ENCODE data around the gene ACOX2. TPM values are rescaled to one million over a fixed set of nuclear protein-coding genes. Genes with fewer than 3 reads are reported as not detected.
"Not testable (repeated sequence)": the region's sequence is repeated elsewhere in the genome, so short reads cannot be mapped to it uniquely, and the experiment has no call there.

The ACOX2 gene
- total RNA-seq, 1 donor from 2014 or later: 20.2 TPM

GRCh38 chr3:58528629-58529028 lies 8.4 kb downstream of the ACOX2 start:
- H3K27ac ChIP-seq: no peak overlapping the region

GRCh38 chr3:58527440-58527839 lies 9.6 kb downstream of the ACOX2 start:
- peaks cover 13% of the 10 kb centered on the region for H3K4me1 ChIP-seq
- ATAC-seq; intact Hi-C loops (cut with DNase I); H3K9me3 ChIP-seq; H3K27me3 ChIP-seq (ENCODE audit: low read depth); DNase-seq; H3K27ac ChIP-seq; H3K4me3 ChIP-seq: not testable (repeated sequence)
- peaks cover 32% of the 10 kb centered on the region for H3K36me3 ChIP-seq

More at GRCh38 chr3:58528629-58529028, 8.4 kb downstream of the ACOX2 start:
- intact Hi-C loops (cut with DNase I): no loop called here
- Histone ChIP-seq H3K4me1 (peaks cover 20% of the 10 kb centered on the region), H3K4me3 (no peak overlapping the region), H3K27me3 (ENCODE audit: low read depth) (no peaks in the 10 kb centered on the region), H3K9me3 (no peaks in the 10 kb centered on the region), H3K36me3 (peaks cover 30% of the 10 kb centered on the region)
- no peak for TF ChIP-seq CTCF (IDR thresholded peaks at IDR 0.05)
- ATAC-seq (peak in 1 of 2 donors; percentile 50), DNase-seq (no peak)

GRCh38 chr3:58526515-58526957 lies 10.5 kb downstream of the ACOX2 start:
- Histone ChIP-seq H3K27me3 (ENCODE audit: low read depth) (no peaks in the 10 kb centered on the region), H3K4me3 (no peak overlapping the region), H3K27ac (no peak overlapping the region), H3K9me3 (no peaks in the 10 kb centered on the region), H3K4me1 (peaks cover 12% of the 10 kb centered on the region), H3K36me3 (peaks cover 36% of the 10 kb centered on the region)
- peak; percentile 59 to 62 for ATAC-seq
- no peak for TF ChIP-seq CTCF (IDR thresholded peaks at IDR 0.05)
- DNase-seq: no peak
- intact Hi-C loops (cut with DNase I): no loop called here

- no peaks in the 10 kb centered on the region for H3K9me3 ChIP-seq
- no peak for TF ChIP-seq CTCF (IDR thresholded peaks at IDR 0.05)
- no peak overlapping the region for H3K27ac ChIP-seq
- no peak for ATAC-seq
- H3K4me1 ChIP-seq: peaks cover 12% of the 10 kb centered on the region
- DNase-seq: no peak
- H3K36me3 ChIP-seq: peaks cover 33% of the 10 kb centered on the region
- H3K27me3 ChIP-seq (ENCODE audit: low read depth): no peaks in the 10 kb centered on the region
- H3K4me3 ChIP-seq: no peak overlapping the region
- intact Hi-C loops (cut with DNase I): no loop called here
These were observed 12.6 kb downstream of the ACOX2 start for GRCh38 chr3:58524326-58524888.

GRCh38 chr3:58522759-58523425 lies 14.1 kb downstream of the ACOX2 start:
- H3K4me3 ChIP-seq: no peak overlapping the region
- TF ChIP-seq CTCF (IDR thresholded peaks at IDR 0.05): no peak
- no peaks in the 10 kb centered on the region for H3K27me3 ChIP-seq (ENCODE audit: low read depth)
- peaks cover 4% of the 10 kb centered on the region for H3K4me1 ChIP-seq
- H3K36me3 ChIP-seq: peaks cover 33% of the 10 kb centered on the region
- no peaks in the 10 kb centered on the region for H3K9me3 ChIP-seq
- DNase-seq (no peak), ATAC-seq (no peak)
- intact Hi-C loops (cut with DNase I): no loop called here
- no peak overlapping the region for H3K27ac ChIP-seq

GRCh38 chr3:58521917-58522631 lies 14.9 kb downstream of the ACOX2 start:
- peak in 1 of 2 donors; percentile 73 for ATAC-seq
- Histone ChIP-seq H3K9me3 (no peaks in the 10 kb centered on the region), H3K36me3 (peaks cover 33% of the 10 kb centered on the region), H3K27me3 (ENCODE audit: low read depth) (no peaks in the 10 kb centered on the region), H3K27ac (no peak overlapping the region), H3K4me1 (peaks cover 4% of the 10 kb centered on the region), H3K4me3 (no peak overlapping the region)
- no peak for TF ChIP-seq CTCF (IDR thresholded peaks at IDR 0.05)
- intact Hi-C loops (cut with DNase I): no loop called here
- DNase-seq: no peak

Data from lower lobe of right lung (tissue), 2 donors.